GM21576 (cell line): ENCODE results near the gene PAK1IP1.
A peak's percentile ranks its signal among the peaks of the same experiment; 100 is the strongest.
"Not testable (repeated sequence)": the region's sequence is repeated elsewhere in the genome, so short reads cannot be mapped to it uniquely, and the experiment has no call there.

Experiments used
- ATAC-seq: cut with Tn5 transposase; IDR thresholded peaks from one replicate; pipeline ENCODE4 v1.9.1; 2021; ENCODE audit warnings: mild to moderate bottlenecking, moderate library complexity; ENCODE audit not compliant: unreplicated experiment

The PAK1IP1 gene

GRCh38 chr6:10694302-10695085 is at the start of gene PAK1IP1, which contains the start of gene C6orf52:
Gene PAK1IP1, plus strand, starts transcription at chr6:10694972. Its CDS starts 14 bp downstream, at chr6:10694986.
Gene C6orf52, minus strand, starts transcription at chr6:10694616. Its CDS starts 7,066 bp downstream, at chr6:10687550.
- ATAC-seq: peak; percentile 97

- no peak for ATAC-seq
These were observed 39.2 kb upstream of the PAK1IP1 start for GRCh38 chr6:10655508-10656055.

- ATAC-seq: no peak
These were observed 35.7 kb upstream of the PAK1IP1 start for GRCh38 chr6:10658910-10659698.

- no peak for ATAC-seq
These were observed 34.9 kb upstream of the PAK1IP1 start for GRCh38 chr6:10659699-10660348.

GRCh38 chr6:10660431-10661191 is 34.2 kb upstream of the PAK1IP1 start:
- ATAC-seq: not testable (repeated sequence)

- ATAC-seq: no peak
These were observed 32.6 kb upstream of the PAK1IP1 start for GRCh38 chr6:10662207-10662606.

GRCh38 chr6:10662742-10663141 is 32.0 kb upstream of the PAK1IP1 start:
- no peak for ATAC-seq

- not testable (repeated sequence) for ATAC-seq
These were observed 29.2 kb upstream of the PAK1IP1 start for GRCh38 chr6:10665595-10665994.

- ATAC-seq: no peak
These were observed 26.4 kb upstream of the PAK1IP1 start for GRCh38 chr6:10668126-10668917.

- no peak for ATAC-seq
These were observed 18.4 kb upstream of the PAK1IP1 start for GRCh38 chr6:10676403-10676802.

GRCh38 chr6:10678456-10678855 is 16.3 kb upstream of the PAK1IP1 start:
- no peak for ATAC-seq

GRCh38 chr6:10681795-10682194 is 13.0 kb upstream of the PAK1IP1 start:
- no peak for ATAC-seq

- no peak for ATAC-seq
These were observed 12.3 kb upstream of the PAK1IP1 start for GRCh38 chr6:10682355-10682988.

- no peak for ATAC-seq
These were observed 10.2 kb upstream of the PAK1IP1 start for GRCh38 chr6:10684618-10685017.

GRCh38 chr6:10685092-10685915 is 9.5 kb upstream of the PAK1IP1 start:
- ATAC-seq: no peak

GRCh38 chr6:10686901-10687300 is 7.9 kb upstream of the PAK1IP1 start:
- no peak for ATAC-seq

- no peak for ATAC-seq
These were observed 7.2 kb upstream of the PAK1IP1 start for GRCh38 chr6:10687582-10687981.
